B cell (primary cell): ENCODE results near the gene CXCL3. TPM values are rescaled to one million over a fixed set of nuclear protein-coding genes. Genes with fewer than 3 reads are reported as not detected.

Source experiments
- ATAC-seq: fragments of 200-7000 bp; cut with Tn5 transposase; one replicate; pipeline ENCODE4 v1.10.0; 2021; ENCODE audit warnings: low read depth, mild to moderate bottlenecking, moderate number of reproducible peaks, moderate library complexity
- CTCF ChIA-PET: fragments of 350-600 bp; sonication (Branson Sonifier 250); formaldehyde crosslinking; loops from one replicate; lab custom pipeline; 2021; ENCODE audit warnings: antibody characterized with exemption, inconsistent platforms; lab: Charles Lee
- POLR2A ChIA-PET: fragments of 350-600 bp; sonication (Branson Sonifier 250); formaldehyde crosslinking; loops from one replicate; lab custom pipeline; 2021; ENCODE audit warnings: antibody characterized with exemption; lab: Charles Lee
- DNase-seq: peaks from one replicate; pipeline ENCODE4 v3.0.0; 2013
- H2AFZ ChIP-seq: 2 replicates; pipeline ENCODE4 v1.6.1; 2012; ENCODE audit warnings: mild to moderate bottlenecking, low read depth, low read length; ENCODE audit not compliant: insufficient read depth, poor library complexity, severe bottlenecking
- H3K27ac ChIP-seq, 2 donors: 1 replicate in 1 of 2; 2 replicates in 1 of 2; pipeline ENCODE4 v1.5.1; 2012 to 2013; ENCODE audit warnings: low read length in 2 of 2, mild to moderate bottlenecking in 2 of 2, moderate library complexity in 1 of 2
- H3K27me3 ChIP-seq, 4 experiments: fragments of 200-600 bp in 1 of 4; sonication (generic) in 1 of 4; replicated peaks in 1 of 4; 1 replicate in 2 of 4; 2 replicates in 2 of 4; pipeline versions ENCODE4 v1.6.1 to v1.7.0; 2013 to 2016; ENCODE audit warnings: low read length in 3 of 4, mild to moderate bottlenecking in 2 of 4, mixed read lengths in 1 of 4, moderate library complexity in 1 of 4; ENCODE audit not compliant: insufficient read depth in 4 of 4, control insufficient read depth in 3 of 4; ENCODE audit errors: control extremely low read depth in 1 of 4
- H3K36me3 ChIP-seq, 2 experiments: replicated peaks in 1 of 2; 1 replicate in 1 of 2; 2 replicates in 1 of 2; pipeline versions ENCODE4 v1.6.1 to v1.7.1; 2013; ENCODE audit warnings: low read length in 1 of 2; ENCODE audit not compliant: insufficient read depth in 2 of 2, control insufficient read depth in 1 of 2; ENCODE audit errors: control extremely low read depth in 1 of 2, extremely low read depth in 1 of 2
- H3K4me1 ChIP-seq, 2 donors: fragments of 200-600 bp in 1 of 2; sonication (generic) in 1 of 2; 1 replicate in 1 of 2; 2 replicates in 1 of 2; pipeline versions ENCODE4 v1.5.1 to v1.6.1; 2013 to 2017; ENCODE audit warnings: low read length in 2 of 2; ENCODE audit not compliant: control insufficient read depth in 2 of 2, insufficient read depth in 2 of 2
- H3K4me2 ChIP-seq: replicated peaks from 2 replicates; pipeline ENCODE3; 2012; ENCODE audit warnings: mild to moderate bottlenecking, low read depth, low read length; ENCODE audit not compliant: poor library complexity, severe bottlenecking
- H3K4me3 ChIP-seq, 5 experiments: fragments of 200-600 bp in 1 of 5; sonication (generic) in 1 of 5; 1 replicate in 3 of 5; 2 replicates in 2 of 5; pipeline versions ENCODE4 v1.5.1 to v1.7.0; 2011 to 2016; ENCODE audit warnings: low read length in 4 of 5, mild to moderate bottlenecking in 4 of 5, low read depth in 2 of 5, control low read depth in 1 of 5, moderate library complexity in 1 of 5; ENCODE audit not compliant: insufficient read depth in 1 of 5; ENCODE audit errors: control extremely low read depth in 1 of 5, extremely low read depth in 1 of 5
- H3K79me2 ChIP-seq: fragments of 200-600 bp; sonication (generic); one replicate; pipeline ENCODE4 v1.6.0; 2016; ENCODE audit warnings: low read length; ENCODE audit not compliant: control insufficient read depth, insufficient read depth
- H3K9ac ChIP-seq: fragments of 200-600 bp; sonication (generic); 2 replicates; pipeline ENCODE4 v1.6.1; 2017; ENCODE audit warnings: mild to moderate bottlenecking, low read length, moderate library complexity
- H3K9me3 ChIP-seq, 3 donors: one replicate each; pipeline versions ENCODE4 v1.6.1 to v1.7.1; 2013; ENCODE audit warnings: low read length in 2 of 3; ENCODE audit not compliant: control insufficient read depth in 2 of 3, insufficient read depth in 1 of 3; ENCODE audit errors: control extremely low read depth in 1 of 3
- H4K20me1 ChIP-seq: 2 replicates; pipeline ENCODE4 v1.6.0; 2012; ENCODE audit warnings: mild to moderate bottlenecking, low read length; ENCODE audit not compliant: insufficient read depth, control insufficient read depth, poor library complexity, severe bottlenecking
- H3K27ac Mint-ChIP-seq: one replicate; pipeline ENCODE4 v1.8.0; 2021; ENCODE audit warnings: mixed read lengths
- H3K27me3 Mint-ChIP-seq: one replicate; pipeline ENCODE4 v1.8.0; 2021; ENCODE audit warnings: mixed read lengths
- H3K4me1 Mint-ChIP-seq: one replicate; pipeline ENCODE4 v1.8.0; 2021; ENCODE audit warnings: mixed read lengths
- H3K4me3 Mint-ChIP-seq: one replicate; pipeline ENCODE4 v1.8.0; 2021; ENCODE audit warnings: mixed read lengths
- H3K9me3 Mint-ChIP-seq: one replicate; pipeline ENCODE4 v1.8.0; 2022; ENCODE audit warnings: mixed read lengths; ENCODE audit not compliant: insufficient read depth
- CTCF ChIP-seq: fragments of 200-600 bp; IDR thresholded peaks from one replicate; pipeline ENCODE4 v1.8.0; 2022; ENCODE audit warnings: antibody characterized with exemption, mild to moderate bottlenecking
- EZH2 ChIP-seq: IDR thresholded peaks from 2 replicates; pipeline ENCODE4 v1.6.1; 2012; ENCODE audit warnings: borderline replicate concordance, low read depth, mild to moderate bottlenecking, moderate library complexity, low read length; ENCODE audit not compliant: insufficient read depth, poor library complexity, severe bottlenecking
- WGBS: methylation state at CpG from one replicate; pipeline ENCODE4 v1.1.5; 2013; ENCODE audit warnings: missing lambda C conversion rate; ENCODE audit not compliant: insufficient coverage; 5-methylcytosine and 5-hydroxymethylcytosine counted together
- intact Hi-C: fragments of 100-400 bp; cut with micrococcal nuclease; formaldehyde crosslinking; loops from one replicate; pipeline ENCODE4 v1.10.0; 2022
- polyA plus RNA-seq: library from polyadenylated mRNA; depleted of rRNA; stranded (reverse); fragments of >200 nt; gene quantifications from 2 replicates; pipeline ENCODE4 v1.2.3, GENCODE V29; 2012
- total RNA-seq, 2 donors: library from RNA; stranded (reverse); fragments of 120-200 nt in 1 of 2; gene quantifications; 1 replicate in 1 of 2; 2 replicates in 1 of 2; pipeline versions ENCODE4 v1.2.3 to v1.2.4, GENCODE V29; 2013 to 2022

The CXCL3 gene
- total and polyA plus RNA-seq, 2 donors (not counting 1 experiment from before 2014, with no cell fraction given): not detected

GRCh38 chr4:74056858-74057562, 18.5 kb upstream of the CXCL3 start:
- DNase-seq: no peak
- intact Hi-C loops: no loop called here
- Mint-ChIP-seq H3K27ac (no peak overlapping the region), H3K27me3 (peaks cover 13% of the 10 kb centered on the region), H3K4me1 (no peaks in the 10 kb centered on the region), H3K4me3 (no peak overlapping the region), H3K9me3 (peaks cover 4% of the 10 kb centered on the region)
- POLR2A ChIA-PET: no interaction called here
- no peaks in the 10 kb centered on the region for H3K27me3 ChIP-seq
- no peaks in the 10 kb centered on the region for H3K9me3 ChIP-seq
- H3K36me3 ChIP-seq: no peaks in the 10 kb centered on the region
- H3K9ac ChIP-seq: no peak overlapping the region
- no peak overlapping the region for H3K4me2 ChIP-seq
- TF ChIP-seq EZH2: no peak
- TF ChIP-seq CTCF: no peak
- H2AFZ ChIP-seq: no peak overlapping the region
- CTCF ChIA-PET: no interaction called here
- no peak for ATAC-seq
- H3K27ac ChIP-seq: no peak overlapping the region
- H3K4me1 ChIP-seq: no peaks in the 10 kb centered on the region
- H4K20me1 ChIP-seq: no peaks in the 10 kb centered on the region
- no peaks in the 10 kb centered on the region for H3K79me2 ChIP-seq
- no CpG with 5 or more reads among the region's 4 CpGs for WGBS
- no peak overlapping the region for H3K4me3 ChIP-seq

- H3K27ac Mint-ChIP-seq: no peak overlapping the region
- no peaks in the 10 kb centered on the region for H3K4me1 Mint-ChIP-seq
- intact Hi-C loops: no loop called here
- H3K9me3 ChIP-seq: no peaks in the 10 kb centered on the region
- no peaks in the 10 kb centered on the region for H4K20me1 ChIP-seq
- H2AFZ ChIP-seq: no peak overlapping the region
- DNase-seq (no peak), ATAC-seq (no peak)
- ChIA-PET CTCF (no interaction called here), POLR2A (no interaction called here)
- WGBS: no CpG with 5 or more reads among the region's 1 CpG
- H3K27me3 ChIP-seq: no peaks in the 10 kb centered on the region
- no peaks in the 10 kb centered on the region for H3K79me2 ChIP-seq
- no peak overlapping the region for H3K4me3 ChIP-seq
- no peak overlapping the region for H3K4me2 ChIP-seq
- H3K9me3 Mint-ChIP-seq: peaks cover 4% of the 10 kb centered on the region
- no peaks in the 10 kb centered on the region for H3K36me3 ChIP-seq
- no peak overlapping the region for H3K9ac ChIP-seq
- peaks cover 13% of the 10 kb centered on the region for H3K27me3 Mint-ChIP-seq
- H3K4me3 Mint-ChIP-seq: no peak overlapping the region
- TF ChIP-seq EZH2: no peak
- TF ChIP-seq CTCF: no peak
- H3K4me1 ChIP-seq: no peaks in the 10 kb centered on the region
- no peak overlapping the region for H3K27ac ChIP-seq
Observed at GRCh38 chr4:74056114-74056857, 17.8 kb upstream of the CXCL3 start.
